HG03025 (cell line): ENCODE data around the gene TIMM13.

ENCODE experiments used
- ATAC-seq: cut with Tn5 transposase; IDR thresholded peaks from one replicate; pipeline ENCODE4 v1.9.1; 2021; ENCODE audit warnings: mild to moderate bottlenecking, moderate library complexity; ENCODE audit not compliant: unreplicated experiment, low FRiP score

TIMM13 gene

DNA sequence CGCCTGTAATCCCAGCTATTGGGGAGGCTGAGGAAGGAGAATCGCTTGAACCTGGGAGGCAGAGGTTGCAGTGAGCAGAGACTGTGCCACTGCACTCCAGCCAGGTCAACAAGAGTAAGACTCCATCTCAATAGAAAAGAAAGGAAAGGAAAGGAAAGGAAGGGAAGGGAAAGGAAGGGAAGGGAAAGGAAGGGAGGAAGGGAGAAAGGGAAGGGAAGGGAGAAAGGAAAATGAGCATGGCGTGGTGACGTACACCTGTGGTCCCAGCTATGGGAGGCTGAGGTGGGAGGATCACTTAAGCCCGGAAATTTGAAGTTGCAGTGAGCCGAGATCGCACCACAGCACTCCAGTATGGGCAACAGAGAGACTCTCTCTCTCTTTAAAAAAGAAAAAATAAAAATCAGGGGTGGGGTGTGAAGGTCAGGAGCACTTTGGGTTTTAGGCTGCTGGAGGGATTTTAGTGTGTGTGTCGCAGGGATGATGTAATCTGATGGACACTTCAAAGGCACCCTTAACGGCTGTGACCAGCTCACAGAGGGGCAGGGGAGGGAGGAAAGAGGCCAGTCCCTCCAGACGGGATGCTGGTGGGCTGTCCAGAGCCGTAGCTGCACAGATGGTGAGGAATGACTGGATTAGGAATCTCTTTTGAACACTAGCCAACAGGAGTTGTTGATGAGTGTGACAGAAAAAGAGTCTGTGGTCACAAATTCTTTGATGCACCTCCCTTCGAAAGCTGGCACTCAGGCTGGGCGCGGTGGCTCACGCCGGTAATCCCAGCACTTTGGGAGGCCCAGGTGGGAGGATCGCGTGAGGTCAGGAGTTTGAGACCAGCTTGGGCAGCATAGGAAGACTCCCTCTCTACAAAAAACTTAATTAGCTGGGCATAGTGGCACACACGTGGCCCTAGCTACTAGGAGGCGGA is 39.8 kb downstream of the TIMM13 start:
- ATAC-seq, result no peak

- no peak for ATAC-seq
Observed at GRCh38 chr19:2385053-2385721, 42.2 kb downstream of the TIMM13 start.

GRCh38 chr19:2382530-2383222 is 44.7 kb downstream of the TIMM13 start:
- no peak for ATAC-seq

DNA sequence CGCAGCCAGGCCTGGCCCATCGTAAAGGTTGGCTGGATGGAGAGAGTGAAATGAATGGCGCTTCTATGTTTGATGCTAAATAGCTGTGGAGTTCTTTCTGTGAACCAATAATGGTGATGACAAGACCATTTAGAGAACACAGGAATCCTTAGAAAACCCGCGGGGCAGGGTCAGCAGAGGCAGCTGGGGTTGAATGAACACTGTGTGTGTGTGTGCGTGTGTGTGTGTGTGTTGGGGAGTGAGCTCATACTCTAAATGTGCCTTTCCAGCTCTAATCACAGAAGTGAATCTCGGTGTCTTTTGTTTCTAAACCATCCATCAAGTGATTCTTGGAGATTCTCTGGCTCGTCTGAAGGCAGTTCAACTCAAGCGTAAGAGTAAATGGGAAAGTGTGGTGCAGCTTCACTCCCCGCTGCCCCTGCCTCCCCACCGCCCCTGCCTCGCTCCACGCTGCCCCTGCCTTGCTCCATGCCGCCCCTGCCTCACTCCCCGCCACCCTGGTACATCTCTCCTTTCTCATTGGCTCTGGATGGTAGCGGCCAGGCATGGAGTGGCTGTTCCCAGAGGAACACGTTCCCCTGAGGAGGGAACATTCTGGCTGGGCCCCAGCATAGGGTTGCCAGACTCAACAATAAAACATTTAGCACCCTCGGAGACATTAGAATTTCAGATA is 46.1 kb downstream of the TIMM13 start:
- ATAC-seq, result no peak

DNA sequence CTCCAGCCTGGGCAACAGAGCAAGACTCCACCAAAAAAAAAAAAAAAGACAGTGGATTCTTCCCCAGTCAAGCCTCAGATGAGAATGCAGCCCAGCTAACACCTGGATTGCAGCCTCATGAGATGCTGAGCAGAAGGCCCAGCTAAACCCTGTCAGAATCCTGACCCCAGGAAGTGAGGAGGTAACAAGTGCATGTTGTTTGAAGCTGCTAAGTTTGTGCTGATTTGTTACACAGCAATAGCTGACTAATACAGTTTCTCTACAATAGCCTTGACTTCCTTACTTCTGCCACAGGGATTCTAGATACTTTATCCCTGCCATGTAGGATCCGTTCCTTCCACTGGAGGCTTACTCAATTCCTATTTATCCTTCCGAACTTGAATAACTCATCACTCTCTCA is 46.8 kb downstream of the TIMM13 start:
- ATAC-seq, result no peak

DNA sequence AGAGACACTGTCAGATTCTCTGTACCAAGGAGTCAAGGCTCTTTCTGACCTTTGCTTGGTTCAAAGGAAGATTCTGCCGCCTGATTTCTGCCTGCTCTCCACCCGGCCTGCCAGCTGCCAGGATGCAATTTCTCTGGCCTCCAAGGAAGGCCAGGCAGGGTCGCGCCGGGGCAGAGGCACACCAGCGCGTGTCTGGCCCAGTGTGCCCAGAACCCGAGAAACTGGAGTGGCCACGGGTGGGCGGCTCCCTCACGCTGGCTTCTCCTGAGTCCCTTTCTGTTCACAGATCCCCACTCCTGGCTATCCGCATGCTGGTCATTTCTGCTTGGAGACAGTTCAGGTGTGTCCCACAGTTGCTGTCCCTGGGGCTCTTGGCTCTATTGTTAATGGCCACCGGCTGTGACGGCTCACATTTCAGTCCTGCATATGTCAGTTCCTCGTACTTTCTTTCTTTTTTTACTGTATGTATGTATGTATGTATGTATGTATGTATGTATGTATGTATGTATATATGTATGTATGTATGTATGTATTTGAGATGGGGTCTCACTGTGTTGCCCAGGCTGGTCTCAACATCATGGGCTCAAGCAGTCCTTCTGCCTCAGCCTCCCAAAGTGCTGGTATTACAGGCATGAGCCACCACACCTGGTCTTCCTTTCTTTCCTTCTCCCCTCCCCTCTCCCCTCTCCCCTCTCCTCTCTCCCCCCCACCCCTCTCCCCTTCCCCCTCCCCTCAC is 50.4 kb downstream of the TIMM13 start:
- no peak for ATAC-seq
